ENCODE data around the gene CHSY1.

DNA sequence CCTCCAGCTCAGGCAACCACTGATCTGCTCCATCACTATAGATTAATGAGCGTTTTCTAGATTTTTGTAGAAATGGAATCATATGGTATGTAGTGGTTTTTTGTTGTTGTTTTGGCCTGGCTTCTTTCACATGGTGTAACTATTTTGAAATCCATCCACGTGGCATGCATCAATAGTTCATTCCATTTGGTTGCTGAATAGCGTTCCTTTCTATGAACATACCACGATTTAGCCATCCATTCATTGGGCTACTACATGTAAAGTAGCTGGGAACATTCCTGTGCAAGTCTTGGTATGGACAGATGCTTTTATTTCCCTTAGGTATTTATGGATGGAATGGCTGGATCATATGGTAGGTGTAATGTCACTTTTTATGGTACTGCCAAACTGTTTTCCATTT lies 10.7 kb upstream of the CHSY1 start:
- no peak for TF ChIP-seq ZNF274 (IDR thresholded peaks at IDR 0.05; ENCODE audit: low read depth, low read length)
- no peak for TF ChIP-seq YY1 (IDR thresholded peaks at IDR 0.05; ENCODE audit: insufficient read depth, insufficient read length)
- no peak for TF ChIP-seq SUZ12 (IDR thresholded peaks at IDR 0.05; ENCODE audit: extremely low read depth, insufficient read depth, insufficient read length)
